Hepatic stellate cell (primary cell): Measurements from ENCODE around the gene SHD.
"Not testable (repeated sequence)": the region's sequence is repeated elsewhere in the genome, so short reads cannot be mapped to it uniquely, and the experiment has no call there.

ENCODE experiments used
- DNase-seq: peaks from one replicate; pipeline ENCODE4 v3.0.0; 2011; ENCODE audit warnings: low spot score

SHD gene

GRCh38 chr19:4278419-4279266 lies at the start of gene SHD:
TSS of gene SHD (plus strand) at chr19:4279266. CDS start at chr19:4280064, 798 bp downstream.
- DNase-seq: no peak

GRCh38 chr19:4230237-4230636 lies 48.8 kb upstream of the SHD start:
- not testable (repeated sequence) for DNase-seq

- not testable (repeated sequence) for DNase-seq
Observed at GRCh38 chr19:4231521-4231920, 47.5 kb upstream of the SHD start.

GRCh38 chr19:4232139-4232538 lies 46.9 kb upstream of the SHD start:
- not testable (repeated sequence) for DNase-seq

GRCh38 chr19:4232614-4233281 lies 46.3 kb upstream of the SHD start:
- no peak for DNase-seq

- no peak for DNase-seq
Observed at GRCh38 chr19:4233282-4233853, 45.7 kb upstream of the SHD start.

- DNase-seq: no peak
Observed at GRCh38 chr19:4234142-4234861, 44.8 kb upstream of the SHD start.

GRCh38 chr19:4234862-4235201 lies 44.2 kb upstream of the SHD start:
- no peak for DNase-seq

GRCh38 chr19:4237510-4237909 lies 41.6 kb upstream of the SHD start:
- not testable (repeated sequence) for DNase-seq

- DNase-seq: no peak
Observed at GRCh38 chr19:4238831-4239230, 40.2 kb upstream of the SHD start.

GRCh38 chr19:4241824-4242430 lies 37.1 kb upstream of the SHD start:
- no peak for DNase-seq

GRCh38 chr19:4245938-4246337 lies 33.1 kb upstream of the SHD start:
- not testable (repeated sequence) for DNase-seq

GRCh38 chr19:4246767-4247593 lies 32.1 kb upstream of the SHD start, which contains the start of gene YJU2:
TSS of gene YJU2 (plus strand) at chr19:4247080. CDS start at chr19:4247147, 67 bp downstream.
- peak; percentile 99 for DNase-seq

- no peak for DNase-seq
Observed at GRCh38 chr19:4256563-4256962, 22.5 kb upstream of the SHD start.

- no peak for DNase-seq
Observed at GRCh38 chr19:4257025-4257424, 22.0 kb upstream of the SHD start.

- no peak for DNase-seq
Observed at GRCh38 chr19:4258181-4258580, 20.9 kb upstream of the SHD start.

GRCh38 chr19:4260613-4261191 lies 18.4 kb upstream of the SHD start:
- DNase-seq: no peak

- DNase-seq: no peak
Observed at GRCh38 chr19:4264812-4265211, 14.3 kb upstream of the SHD start.

- no peak for DNase-seq
Observed at GRCh38 chr19:4266253-4267000, 12.6 kb upstream of the SHD start.
